A673 (cell line): Measurements from ENCODE around the gene PHYHD1. TPM values are rescaled to one million over a fixed set of nuclear protein-coding genes. Genes with fewer than 3 reads are reported as not detected.

Source experiments
- BruUV-seq: library from RNA; stranded (reverse); fragments of 400-500 nt; replicated peaks from 2 replicates; lab custom pipeline; 2021; lab: Mats Ljungman, UMichigan
- CTCF ChIA-PET: fragments of 300-600 bp; sonication (Branson Sonifier 250); formaldehyde crosslinking; loops from one replicate; lab custom pipeline; 2022; ENCODE audit warnings: antibody characterized with exemption; lab: Charles Lee
- POLR2A ChIA-PET: fragments of 300-600 bp; sonication (Branson Sonifier 250); formaldehyde crosslinking; loops from one replicate; lab custom pipeline; 2022; ENCODE audit warnings: antibody characterized with exemption; ENCODE audit not compliant: low non-redundant PET; lab: Charles Lee
- DNase-seq: peaks from one replicate; pipeline ENCODE4 v3.0.0-alpha.2; 2015; ENCODE audit warnings: low spot score
- H3K27ac ChIP-seq: fragments of 200-600 bp; sonication (generic); 2 replicates; pipeline ENCODE4 v1.5.1; 2016; ENCODE audit warnings: mixed run types, low read depth, mild to moderate bottlenecking, mixed read lengths, antibody characterized with exemption, low read length; ENCODE audit not compliant: poor library complexity, severe bottlenecking
- H3K27me3 ChIP-seq: fragments of 200-600 bp; sonication (generic); replicated peaks from 2 replicates; pipeline ENCODE4 v1.6.1; 2017; ENCODE audit warnings: mixed run types, low read depth, mild to moderate bottlenecking, mixed read lengths, antibody characterized with exemption, low read length; ENCODE audit not compliant: insufficient read depth, poor library complexity
- H3K36me3 ChIP-seq: fragments of 200-600 bp; sonication (generic); 2 replicates; pipeline ENCODE4 v1.6.1; 2016; ENCODE audit warnings: mixed run types, mild to moderate bottlenecking, mixed read lengths, antibody characterized with exemption, low read length; ENCODE audit not compliant: insufficient read depth, poor library complexity, severe bottlenecking
- H3K4me1 ChIP-seq: fragments of 200-600 bp; sonication (generic); 2 replicates; pipeline ENCODE4 v1.6.1; 2017; ENCODE audit warnings: mixed run types, mild to moderate bottlenecking, mixed read lengths, antibody characterized with exemption, low read length; ENCODE audit not compliant: insufficient read depth, poor library complexity, severe bottlenecking
- H3K4me3 ChIP-seq: fragments of 200-600 bp; sonication (generic); 2 replicates; pipeline ENCODE4 v1.5.1; 2016; ENCODE audit warnings: low read depth, mixed run types, mild to moderate bottlenecking, mixed read lengths, low read length; ENCODE audit not compliant: poor library complexity, severe bottlenecking
- H3K9me3 ChIP-seq: fragments of 200-600 bp; sonication (generic); 2 replicates; pipeline ENCODE4 v1.6.1; 2016; ENCODE audit warnings: mixed run types, low read depth, mild to moderate bottlenecking, mixed read lengths, antibody characterized with exemption, low read length; ENCODE audit not compliant: poor library complexity, severe bottlenecking
- CTCF ChIP-seq: fragments of 300-800, 200-600 bp; sonication (generic); conservative IDR thresholded peaks from 2 replicates; pipeline ENCODE4 v1.5.1; 2017; ENCODE audit warnings: low read depth, mild to moderate bottlenecking, antibody characterized with exemption, low read length, moderate library complexity, mixed read lengths
- EZH2 ChIP-seq: fragments of 200-600 bp; sonication (generic); IDR thresholded peaks from 2 replicates; pipeline ENCODE4 v1.6.1; 2017; ENCODE audit warnings: borderline replicate concordance, low read depth, mild to moderate bottlenecking, mixed read lengths, antibody characterized with exemption, low read length; ENCODE audit not compliant: poor library complexity, severe bottlenecking
- intact Hi-C: fragments of 100-400 bp; cut with micrococcal nuclease; formaldehyde crosslinking; loops from one replicate; pipeline ENCODE4 v1.10.0; 2022; ENCODE audit not compliant: unreplicated experiment
- total RNA-seq: library from RNA; stranded (reverse); gene quantifications from 2 replicates; pipeline ENCODE4 v1.2.3, GENCODE V29; 2021

The PHYHD1 gene
- total RNA-seq, 1 experiment from 2014 or later = 6.3 TPM

- intact Hi-C loops = loop anchor here (5.0 kb wide), 1 partner anchor 40 kb away; the partner anchor contains the start of gene PHYHD1
- peaks cover 4% of the 10 kb centered on the region for H3K36me3 ChIP-seq
Observed at GRCh38 chr9:128881884-128882676, 38.7 kb upstream of the PHYHD1 start, which contains the start of the genes KYAT1 and LRRC8A. TSS of gene KYAT1 (minus strand) at chr9:128881950. CDS start at chr9:128845405, 36,545 bp downstream. TSS of gene LRRC8A (plus strand) at chr9:128882133. CDS start at chr9:128907165, 25,032 bp downstream.

GRCh38 chr9:128882677-128883603, 37.8 kb upstream of the PHYHD1 start:
- peak overlapping the region; percentile 96 for H3K27ac ChIP-seq
- intact Hi-C loops = loop anchor here (5.0 kb wide), 1 partner anchor 39 kb away; the partner anchor contains the start of gene PHYHD1
- H3K9me3 ChIP-seq = no peaks in the 10 kb centered on the region
- ChIA-PET CTCF (no interaction called here), POLR2A (no interaction called here)
- no peak for TF ChIP-seq EZH2
- no peak for TF ChIP-seq CTCF
- DNase-seq = no peak
- BruUV-seq = TSS peak; percentile 27
- peaks cover 7% of the 10 kb centered on the region for H3K36me3 ChIP-seq
- peak overlapping the region; percentile 96 for H3K4me3 ChIP-seq
- H3K4me1 ChIP-seq = peaks cover 9% of the 10 kb centered on the region
- H3K27me3 ChIP-seq = no peaks in the 10 kb centered on the region

More at GRCh38 chr9:128881884-128882676, 38.7 kb upstream of the PHYHD1 start, which contains the start of the genes KYAT1 and LRRC8A:
- BruUV-seq = no TSS peak
- ChIA-PET CTCF (no interaction called here), POLR2A (no interaction called here)
- peak; percentile 99 for DNase-seq
- H3K4me3 ChIP-seq = peak within 1 kb of the TSS; percentile 96
- TF ChIP-seq CTCF = no peak
- TF ChIP-seq EZH2 = no peak
- H3K4me1 ChIP-seq = peaks cover 9% of the 10 kb centered on the region
- H3K27me3 ChIP-seq = no peaks in the 10 kb centered on the region
- H3K9me3 ChIP-seq = no peaks in the 10 kb centered on the region
- peak within 1 kb of the TSS; percentile 96 for H3K27ac ChIP-seq

GRCh38 chr9:128884164-128884563, 36.6 kb upstream of the PHYHD1 start:
- Histone ChIP-seq H3K27me3 (no peaks in the 10 kb centered on the region), H3K9me3 (no peaks in the 10 kb centered on the region), H3K27ac (no peak overlapping the region), H3K4me3 (no peak overlapping the region), H3K36me3 (peaks cover 13% of the 10 kb centered on the region), H3K4me1 (peaks cover 9% of the 10 kb centered on the region)
- ChIA-PET CTCF (no interaction called here), POLR2A (no interaction called here)
- TF ChIP-seq EZH2 (no peak), CTCF (no peak)
- no peak for DNase-seq
- BruUV-seq = no TSS peak
- intact Hi-C loops = loop anchor here (5.0 kb wide), 1 partner anchor 38 kb away; the partner anchor contains the start of gene PHYHD1
